ENCODE results near the gene PIGU. TPM values are rescaled to one million over a fixed set of nuclear protein-coding genes. Genes with fewer than 3 reads are reported as not detected.
"Not testable (repeated sequence)": the region's sequence is repeated elsewhere in the genome, so short reads cannot be mapped to it uniquely, and the experiment has no call there.

The PIGU gene
- polyA plus RNA-seq, 4 donors: 34.4 to 45.3 (median 42.0) TPM

DNA sequence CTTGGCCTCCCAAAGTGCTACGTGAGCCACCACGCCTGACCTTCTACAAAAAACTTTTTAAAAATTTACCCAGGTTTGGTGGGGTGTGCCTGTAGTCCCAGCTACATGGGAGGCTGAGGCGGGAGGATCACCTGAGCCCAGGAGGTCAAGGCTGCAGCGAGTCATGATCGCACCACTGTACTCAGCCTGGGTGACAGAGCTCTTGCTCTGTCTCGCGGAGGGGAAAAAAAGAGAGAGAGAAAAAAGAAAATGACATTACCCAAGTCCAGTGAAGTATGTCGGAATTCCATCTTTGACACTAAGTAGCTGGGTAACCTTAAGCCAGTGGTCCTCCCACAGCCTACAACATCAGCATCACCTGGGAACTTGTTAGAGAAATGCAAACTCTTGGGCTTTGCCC is 137.1 kb downstream of the PIGU start:
- DNase-seq (ENCODE audit: low read depth in 4 of 4, low spot score in 3 of 4): no peak

DNA sequence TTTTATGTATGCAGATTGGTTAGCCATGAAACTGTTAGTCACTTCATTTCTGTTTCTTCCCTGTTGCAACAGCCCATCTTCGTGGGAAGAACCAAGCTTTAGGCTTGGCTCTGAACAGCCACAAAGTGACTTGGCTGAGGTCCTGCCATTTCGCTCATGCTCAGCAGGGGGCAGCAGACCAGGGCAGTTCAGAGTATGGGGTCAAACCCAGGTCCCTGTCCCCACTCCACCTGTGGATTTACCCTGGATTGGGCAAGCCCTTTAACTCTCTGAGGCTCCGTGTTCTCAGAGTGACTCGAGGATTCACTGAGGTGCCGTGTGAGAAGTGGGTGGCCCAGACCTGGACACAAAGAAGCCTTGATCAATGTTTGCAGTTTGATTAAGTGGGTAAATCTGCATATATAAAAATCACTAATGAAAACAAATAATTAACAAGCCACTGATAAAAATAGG is 138.2 kb downstream of the PIGU start:
- no peak for DNase-seq (ENCODE audit: low read depth in 4 of 4, low spot score in 3 of 4)

DNA sequence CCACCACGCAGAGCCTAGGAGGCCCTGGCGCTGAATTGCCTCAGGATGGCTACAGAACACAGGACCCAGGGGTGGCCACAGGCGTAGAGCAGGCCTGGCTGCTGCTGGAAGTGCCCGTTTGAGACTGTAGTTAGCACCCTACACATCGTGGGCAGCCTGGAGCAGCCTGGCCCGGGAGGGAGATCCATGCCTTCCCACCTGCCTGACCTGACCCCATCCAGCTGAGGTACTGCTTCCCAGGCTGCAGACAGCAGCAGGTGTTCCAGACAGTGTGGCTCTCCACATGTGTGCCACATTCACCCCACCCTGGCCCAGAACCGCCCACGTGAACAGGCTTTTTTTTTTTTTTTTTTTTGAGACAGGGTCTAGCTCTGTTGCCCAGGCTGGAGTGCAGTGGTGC is 139.2 kb downstream of the PIGU start:
- DNase-seq (ENCODE audit: low read depth in 4 of 4, low spot score in 3 of 4): no peak

DNA sequence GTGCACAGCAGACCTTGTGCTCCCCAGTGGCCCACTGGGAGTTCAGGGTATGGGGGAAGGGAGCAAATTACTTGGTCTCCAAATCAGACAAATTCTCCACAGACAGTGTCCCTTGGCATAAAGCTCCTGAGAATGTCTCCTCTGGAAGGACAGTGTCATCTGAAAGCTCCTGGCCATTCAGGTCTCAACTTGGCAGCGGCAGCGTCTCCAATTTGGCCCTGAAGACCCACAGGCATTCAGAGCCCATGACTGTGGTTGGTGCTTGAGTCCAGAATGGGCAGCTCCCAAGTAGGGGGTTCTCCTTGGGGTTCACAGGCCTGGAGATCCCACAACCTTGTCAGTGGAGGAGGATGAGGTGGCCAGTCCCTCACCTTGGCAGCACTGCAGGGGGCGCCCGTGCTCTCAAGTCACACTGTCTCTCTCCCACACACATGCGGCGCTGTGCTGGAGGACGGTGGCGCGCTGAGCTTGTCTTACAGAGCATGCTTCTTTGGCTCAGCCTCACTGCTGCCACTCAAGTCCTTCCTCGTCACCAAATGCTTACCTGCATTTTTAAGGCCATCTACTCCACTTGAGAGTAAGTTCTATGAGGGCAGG is 140.0 kb downstream of the PIGU start:
- no peak for DNase-seq (ENCODE audit: low read depth in 4 of 4, low spot score in 3 of 4)

DNA sequence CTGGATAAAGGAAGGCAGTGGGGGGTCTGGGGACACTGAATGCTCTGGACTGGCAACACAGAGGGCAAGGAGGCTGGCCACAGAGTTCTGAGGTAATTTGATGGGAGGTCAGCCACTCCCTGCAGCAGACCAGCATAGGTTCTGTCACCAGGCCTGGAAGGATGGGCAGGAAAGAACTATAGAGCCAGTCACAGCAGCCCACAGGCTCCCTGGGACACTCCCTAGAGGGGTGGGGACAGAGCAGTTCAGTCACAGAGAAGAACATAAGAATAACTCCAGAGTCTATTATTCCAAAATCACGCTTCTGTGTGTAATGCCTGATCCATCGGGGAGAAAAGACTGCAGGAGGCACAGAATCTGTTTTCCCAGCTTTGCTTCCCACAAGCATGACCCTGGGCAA is 141.0 kb downstream of the PIGU start:
- DNase-seq (ENCODE audit: low read depth in 4 of 4, low spot score in 3 of 4): no peak

DNA sequence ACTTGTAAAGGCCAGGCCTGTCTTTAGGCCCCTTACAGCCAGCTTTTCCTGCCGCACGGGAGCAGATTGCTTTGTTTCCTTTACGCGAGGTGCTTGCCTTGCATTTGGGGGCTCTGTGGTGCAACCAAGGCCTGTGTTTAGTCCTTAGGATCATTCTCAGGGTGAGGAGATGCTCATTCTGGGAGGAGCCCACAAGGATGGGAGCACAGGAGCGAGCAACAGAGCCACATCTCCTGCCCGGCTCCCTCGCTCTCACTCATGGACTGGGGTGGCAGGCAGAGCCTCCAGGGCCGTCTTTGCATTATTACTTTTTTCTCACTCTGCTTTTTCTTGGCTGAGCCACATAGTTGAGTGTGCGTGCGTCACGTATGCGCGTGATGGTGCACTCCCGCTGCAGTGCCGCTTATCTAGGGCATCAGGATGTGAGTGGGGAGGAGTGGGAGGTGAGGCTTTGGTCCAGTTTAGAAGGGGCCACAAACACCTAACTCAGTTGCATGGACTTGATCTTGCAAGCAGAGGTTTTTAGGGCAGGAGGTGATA is 141.5 kb downstream of the PIGU start:
- DNase-seq (ENCODE audit: low read depth in 4 of 4, low spot score in 3 of 4): no peak

DNA sequence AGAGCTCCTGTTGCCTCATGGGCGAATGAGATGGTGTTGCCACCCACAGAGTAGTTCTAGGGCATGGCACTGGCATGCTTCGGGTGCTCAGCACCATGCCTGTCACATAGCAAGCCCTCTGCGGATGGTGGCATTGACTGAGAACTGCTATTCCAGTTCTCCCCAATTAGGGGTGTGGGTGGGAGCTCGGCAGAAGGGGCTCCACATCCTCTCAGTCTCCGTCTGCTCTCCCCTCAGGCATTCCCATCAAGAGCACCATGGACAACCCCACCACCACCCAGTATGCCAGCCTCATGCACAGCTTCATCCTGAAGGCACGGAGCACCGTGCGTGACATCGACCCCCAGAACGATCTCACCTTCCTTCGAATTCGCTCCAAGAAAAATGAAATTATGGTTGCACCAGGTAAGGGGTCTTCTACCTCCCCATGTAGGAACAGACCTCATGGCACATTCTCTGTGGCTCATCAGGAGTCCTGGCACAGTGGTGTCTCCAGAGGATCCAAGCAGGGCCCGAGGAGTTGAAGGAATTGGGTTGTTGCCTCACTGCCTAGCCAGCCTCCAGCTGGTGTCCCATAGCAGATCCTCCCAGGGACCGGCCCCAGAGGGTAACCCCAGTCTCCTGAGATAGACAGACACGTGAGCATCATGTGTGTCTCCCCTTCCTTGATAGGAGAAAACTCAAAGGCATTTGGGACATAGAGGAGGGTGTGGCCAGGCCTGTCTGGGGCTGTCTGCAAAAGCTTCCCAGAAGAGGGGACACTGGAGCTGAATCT is 142.3 kb downstream of the PIGU start:
- DNase-seq (ENCODE audit: low read depth in 4 of 4, low spot score in 3 of 4): no peak

DNA sequence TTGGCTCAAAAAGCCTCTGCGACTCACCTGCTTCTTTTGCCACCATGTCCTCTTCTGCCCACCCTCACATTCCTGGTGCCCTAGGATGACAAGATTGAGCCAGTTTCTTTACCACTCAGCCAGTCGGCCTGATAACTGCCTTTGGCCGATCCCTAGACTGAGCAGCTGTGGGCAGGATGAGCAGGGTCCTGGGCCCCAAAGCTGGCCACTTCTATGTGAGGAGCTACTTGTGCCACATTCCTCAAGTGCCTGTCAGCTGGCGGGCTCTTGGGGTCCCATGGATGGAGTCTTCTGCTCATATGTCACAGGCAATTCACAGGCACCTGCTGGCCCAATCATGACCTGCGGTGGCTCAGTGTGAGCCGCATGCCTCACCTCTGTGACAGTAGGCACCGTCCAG is 144.1 kb downstream of the PIGU start:
- DNase-seq (ENCODE audit: low read depth in 4 of 4, low spot score in 3 of 4): no peak

DNA sequence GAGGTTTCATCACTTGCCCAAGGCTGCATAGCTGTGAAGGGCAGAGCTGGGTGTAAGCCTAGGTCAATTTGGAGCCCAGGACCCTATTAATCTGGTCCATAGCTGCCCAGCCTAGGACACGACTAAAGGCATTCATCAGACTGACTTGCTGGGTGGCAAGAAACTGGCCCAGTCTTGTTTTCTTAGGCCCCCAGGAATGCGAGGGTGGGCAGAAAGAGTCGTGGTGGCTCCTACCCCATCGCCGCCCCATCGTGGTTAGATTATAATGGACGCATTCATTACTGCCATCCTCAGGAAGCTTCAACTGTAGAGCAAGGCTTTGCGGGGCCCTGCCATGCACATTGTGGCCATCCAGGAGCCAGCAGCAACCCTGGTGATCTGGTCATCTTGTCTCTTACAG is 144.6 kb downstream of the PIGU start:
- DNase-seq (ENCODE audit: low read depth in 4 of 4, low spot score in 3 of 4): no peak

DNA sequence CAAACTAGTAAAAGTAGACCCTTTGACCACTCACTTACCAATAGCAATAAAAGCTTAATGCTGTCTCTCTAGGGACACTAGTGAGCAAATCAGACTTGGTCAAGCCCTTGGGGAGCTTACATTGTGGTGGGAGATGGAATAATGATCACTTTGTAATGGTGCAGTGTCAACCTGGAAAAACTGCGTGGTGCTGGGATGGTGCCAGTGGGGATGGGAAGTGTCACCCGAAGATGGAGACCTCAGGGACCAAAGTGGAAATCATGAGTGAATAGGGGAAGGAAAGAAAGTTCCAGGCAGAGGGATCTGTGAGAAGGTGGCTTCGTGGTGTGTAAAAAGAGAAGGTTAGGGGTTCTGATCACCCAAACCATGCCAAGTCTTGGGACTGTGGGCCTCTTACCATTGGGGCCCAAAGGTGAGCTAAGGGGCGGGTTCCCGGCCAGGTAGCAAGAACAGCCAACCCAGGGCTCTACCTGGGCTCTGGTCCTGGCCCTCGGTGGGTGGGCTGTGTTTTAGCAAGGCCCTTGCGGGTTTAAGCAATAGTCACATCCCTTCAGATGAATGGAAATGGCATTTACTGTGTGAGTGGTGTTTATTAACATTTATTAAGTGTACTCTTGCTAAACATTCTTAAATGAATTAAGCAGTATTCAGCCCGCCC is 145.2 kb downstream of the PIGU start:
- DNase-seq (ENCODE audit: low read depth in 4 of 4, low spot score in 3 of 4): no peak

DNA sequence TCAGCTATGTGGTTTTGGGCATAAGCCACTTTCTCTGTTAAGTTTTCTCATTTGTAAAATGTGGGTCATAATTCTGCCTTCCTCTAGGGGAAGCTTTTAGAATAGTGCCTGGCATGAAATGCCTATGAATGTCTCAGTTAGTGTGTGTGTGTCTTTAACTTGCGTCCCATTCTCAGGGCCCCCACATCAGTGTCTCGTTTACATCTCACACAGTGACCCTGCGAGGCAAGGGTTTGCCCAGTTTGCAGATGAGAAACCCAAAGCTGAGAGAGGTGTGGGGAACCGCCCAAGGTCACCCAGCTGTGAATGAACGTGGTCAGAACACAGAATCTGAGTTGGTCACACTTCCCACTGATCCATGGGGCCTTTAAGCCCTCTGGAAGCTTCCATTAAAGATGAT is 146.6 kb downstream of the PIGU start:
- no peak for DNase-seq (ENCODE audit: low read depth in 4 of 4, low spot score in 3 of 4)

DNA sequence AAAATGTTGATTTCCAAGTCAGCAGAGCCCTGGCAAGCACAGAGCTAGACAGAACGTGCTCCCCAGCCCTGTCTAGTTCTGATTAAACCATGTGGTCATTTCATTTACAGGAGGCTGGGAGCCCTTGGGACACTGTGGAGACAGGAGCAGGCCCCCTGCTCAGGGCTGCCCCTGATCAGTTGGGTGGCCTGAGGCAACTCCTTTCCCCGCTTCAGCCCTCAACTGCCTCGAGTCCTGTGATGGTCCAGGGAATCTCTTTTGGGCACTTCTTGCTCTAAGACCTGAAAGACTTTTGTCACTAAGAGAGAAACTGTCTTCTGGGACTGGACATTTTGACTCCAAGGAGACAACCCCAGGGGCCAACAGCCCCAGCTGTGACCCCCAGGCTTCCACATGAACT is 147.2 kb downstream of the PIGU start:
- DNase-seq (ENCODE audit: low read depth in 4 of 4, low spot score in 3 of 4): no peak

DNA sequence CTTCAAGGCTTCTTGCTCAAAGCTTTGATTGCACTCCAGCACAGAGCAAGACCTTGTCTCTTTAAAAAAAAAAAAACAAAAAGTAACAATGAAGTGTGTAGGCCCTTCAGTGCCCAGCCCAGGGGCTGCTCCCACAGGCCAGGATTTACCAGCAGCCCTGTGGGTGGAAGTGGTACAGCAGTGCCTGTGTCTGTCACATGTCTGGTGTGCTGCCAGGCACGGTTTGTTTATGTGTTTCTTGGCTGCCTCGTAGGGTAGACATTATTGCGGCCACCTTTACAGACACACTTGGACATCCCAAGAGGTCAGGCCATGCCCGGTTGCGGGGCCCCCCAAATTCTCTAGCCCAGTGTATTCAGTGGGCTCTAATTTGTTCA is 148.0 kb downstream of the PIGU start:
- no peak for DNase-seq (ENCODE audit: low read depth in 4 of 4, low spot score in 3 of 4)

DNA sequence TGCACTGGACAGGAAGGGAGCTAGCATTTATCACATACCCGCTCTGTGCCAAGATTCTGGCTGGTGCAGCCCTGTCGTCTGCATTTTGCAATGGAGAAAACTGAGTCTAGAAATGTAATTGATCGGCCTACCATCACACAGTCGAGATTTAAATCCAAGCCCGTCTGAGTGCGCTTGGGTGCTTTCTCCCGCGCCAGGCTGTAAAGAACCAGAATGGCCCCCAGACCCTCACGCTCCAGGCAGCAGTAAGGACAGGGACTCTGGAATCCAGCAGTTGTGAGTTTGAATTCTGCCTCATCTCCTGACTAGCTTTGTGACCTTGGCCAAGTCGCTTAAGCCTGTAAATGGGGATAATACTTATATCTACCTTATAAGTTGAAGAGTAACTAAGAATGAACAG is 149.9 kb downstream of the PIGU start:
- no peak for DNase-seq (ENCODE audit: low read depth in 4 of 4, low spot score in 3 of 4)

DNA sequence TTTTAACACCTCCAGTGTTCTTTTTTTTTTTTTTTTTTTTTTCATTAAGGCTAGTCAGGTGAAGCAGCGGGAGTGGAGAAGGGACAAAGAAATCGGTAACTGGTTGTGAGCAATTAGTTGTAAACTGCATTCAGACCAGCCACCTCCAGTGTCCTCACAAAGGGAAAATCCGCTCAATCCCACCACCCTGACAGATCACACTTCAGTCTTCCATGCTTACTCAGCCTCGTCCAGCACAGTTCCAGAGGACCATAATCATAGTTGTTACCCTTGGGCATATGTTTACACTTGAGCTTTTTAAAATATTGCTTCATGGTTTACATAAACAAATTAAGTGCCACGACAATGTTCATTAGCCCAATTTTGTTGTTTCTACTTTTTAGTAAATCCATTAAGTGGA is 150.4 kb downstream of the PIGU start:
- no peak for DNase-seq (ENCODE audit: low read depth in 4 of 4, low spot score in 3 of 4)

DNA sequence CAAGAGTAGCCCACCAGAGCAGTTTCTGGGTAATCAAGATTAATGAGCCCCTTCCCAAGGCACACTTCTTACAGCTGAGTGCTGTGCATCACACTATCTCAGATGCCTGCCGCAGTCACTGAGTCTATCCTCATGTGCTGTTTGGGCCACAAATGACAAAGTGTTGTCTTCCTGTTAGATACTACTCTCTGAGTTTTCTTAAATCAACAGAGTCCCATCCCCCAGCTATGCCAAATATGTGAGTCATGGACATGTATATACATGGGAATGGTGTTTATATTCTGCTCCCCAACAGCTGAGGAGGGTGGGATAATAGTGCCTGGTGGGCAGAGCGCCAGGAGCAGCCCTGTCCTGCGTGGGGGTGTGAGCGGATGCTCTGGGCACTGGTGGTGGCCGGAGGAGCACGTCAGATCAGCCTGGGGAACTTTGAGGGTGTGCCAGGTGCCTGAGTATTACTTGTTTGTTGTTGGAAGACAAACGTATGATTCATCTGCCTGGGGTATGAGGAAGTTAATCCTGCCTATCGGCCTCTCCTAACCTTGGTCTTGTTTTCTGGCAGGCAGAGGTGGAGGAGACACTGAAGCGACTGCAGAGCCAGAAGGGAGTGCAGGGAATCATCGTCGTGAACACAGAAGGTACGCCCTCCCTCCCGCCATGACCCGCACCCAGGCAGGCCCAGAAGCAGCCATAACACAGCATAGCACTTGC is 151.0 kb downstream of the PIGU start:
- no peak for DNase-seq (ENCODE audit: low read depth in 4 of 4, low spot score in 3 of 4)

DNA sequence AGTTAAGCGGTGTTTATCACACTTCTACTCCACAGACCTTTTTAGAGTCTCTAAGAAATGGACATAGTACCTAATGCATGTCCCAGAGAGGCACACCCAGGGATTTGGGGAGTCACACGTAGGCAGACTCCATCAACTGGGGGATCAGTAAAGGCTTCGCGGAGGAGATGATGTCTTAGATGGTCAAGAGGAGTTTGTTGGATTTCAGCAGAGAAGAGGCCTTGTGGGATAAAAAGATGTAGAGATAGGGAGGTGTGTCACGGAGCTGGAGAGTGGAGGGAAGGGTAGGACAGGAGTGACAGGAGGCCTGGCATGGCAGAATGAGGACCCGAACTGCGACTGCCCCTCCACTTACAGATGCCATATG is 151.6 kb downstream of the PIGU start:
- no peak for DNase-seq (ENCODE audit: low read depth in 4 of 4, low spot score in 3 of 4)

DNA sequence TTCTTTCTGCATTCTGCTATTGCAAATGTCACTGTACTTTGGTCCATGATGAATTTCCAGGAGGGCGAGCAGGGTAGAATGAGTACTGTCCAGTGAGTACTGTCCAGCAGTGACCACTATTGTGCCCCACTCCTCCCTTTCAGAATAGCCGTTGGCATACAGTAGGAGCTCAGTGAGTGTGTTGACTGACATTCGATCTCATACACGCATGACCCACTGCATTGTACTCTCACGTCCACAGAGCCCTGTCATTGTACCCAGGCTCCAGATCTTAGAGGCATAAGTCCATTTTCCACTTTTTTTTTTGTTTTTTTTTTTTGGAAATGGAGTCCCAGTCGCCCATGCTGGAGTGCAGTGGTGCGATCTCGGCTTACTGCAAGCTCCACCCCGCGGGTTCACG is 152.5 kb downstream of the PIGU start:
- DNase-seq (ENCODE audit: low read depth in 4 of 4, low spot score in 3 of 4): no peak

DNA sequence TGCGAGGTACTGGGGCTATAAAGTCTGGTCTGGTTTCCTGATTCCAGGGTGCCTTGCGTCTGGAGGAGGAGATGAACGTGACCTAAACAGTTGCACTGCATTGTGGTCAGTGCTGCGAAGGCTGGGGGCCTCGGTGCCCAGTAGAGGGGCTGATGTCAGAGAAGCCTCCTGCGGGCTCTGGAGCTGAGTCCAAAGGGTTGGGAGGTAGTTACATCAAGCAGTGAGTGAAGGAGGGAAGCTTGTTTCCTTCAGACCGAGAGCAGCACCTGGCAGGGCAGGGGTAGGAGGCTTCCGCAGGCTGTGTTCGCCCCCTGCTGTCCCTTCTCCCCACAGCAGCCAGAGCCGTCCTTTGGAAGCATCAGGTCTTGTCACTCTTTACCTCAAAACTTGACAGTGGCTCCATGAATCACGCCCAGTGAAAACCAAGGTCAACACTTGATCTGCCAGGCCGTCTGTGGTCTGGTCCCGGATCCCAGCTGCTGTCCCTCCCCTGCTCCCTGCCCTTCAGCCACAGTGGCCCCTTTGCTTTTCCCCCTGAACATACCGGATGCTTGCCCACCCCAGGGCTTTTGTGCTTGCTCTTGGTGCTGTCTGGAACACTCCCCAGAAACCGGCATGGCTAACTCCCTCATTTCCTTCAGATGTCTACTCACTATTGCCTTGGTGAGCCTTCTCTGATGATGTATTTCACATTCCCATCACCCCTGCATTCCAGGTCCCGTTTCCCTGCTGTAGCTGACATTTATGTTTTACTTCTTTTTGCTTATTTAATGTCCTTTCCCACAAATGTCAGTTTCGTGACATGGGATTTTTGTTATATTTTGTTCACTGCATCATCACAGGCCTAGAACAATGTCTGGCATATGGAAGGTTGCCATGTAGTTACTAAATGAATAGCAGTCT is 153.7 kb downstream of the PIGU start:
- DNase-seq (ENCODE audit: low read depth in 4 of 4, low spot score in 3 of 4): no peak

DNA sequence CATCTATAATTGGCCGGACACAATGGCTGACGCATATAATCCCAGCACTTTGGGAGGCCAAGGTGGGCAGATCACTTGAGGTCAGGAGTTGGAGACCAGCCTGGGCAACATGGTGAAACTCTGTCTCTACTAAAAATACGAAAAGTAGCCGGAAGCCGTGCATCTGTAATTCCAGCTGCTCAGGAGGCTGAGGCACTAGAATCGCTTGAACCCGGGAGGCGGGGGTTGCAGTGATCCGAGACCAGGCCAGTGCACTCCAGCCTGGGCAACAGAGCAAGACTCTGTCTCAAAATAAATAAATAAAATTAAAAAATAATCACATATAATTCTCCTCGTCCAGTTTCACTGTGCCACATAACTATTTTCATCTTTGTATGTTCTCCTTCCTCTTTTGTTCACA is 157.1 kb downstream of the PIGU start:
- not testable (repeated sequence) for DNase-seq (ENCODE audit: low read depth in 4 of 4, low spot score in 3 of 4)

Data from left renal pelvis (tissue), 4 donors.